HepG2 (cell line): Measurements from ENCODE around the gene YWHAH. TPM values are rescaled to one million over a fixed set of nuclear protein-coding genes. Genes with fewer than 3 reads are reported as not detected.
A peak's percentile ranks its signal among the peaks of the same experiment; 100 is the strongest.

Experiments
- ATAC-seq: fragments of 200-7000 bp; cut with Tn5 transposase; 3 replicates; pipeline ENCODE4 v1.9.1; 2020; ENCODE audit warnings: mild to moderate bottlenecking, moderate library complexity
- BruUV-seq: library from RNA; stranded (reverse); fragments of 400-500 nt; replicated peaks from 2 replicates; lab custom pipeline; 2021; lab: Mats Ljungman, UMichigan
- CTCF ChIA-PET: fragments of 300-600 bp; formaldehyde crosslinking; extraction: SDS; loops from one replicate; lab custom pipeline; 2021; ENCODE audit warnings: low total read pairs, inconsistent platforms, low intra/inter-chr PET ratio; lab: Yijun Ruan, JAX
- POLR2A ChIA-PET: fragments of 350-600 bp; sonication (Branson Sonifier 250); formaldehyde crosslinking; loops from one replicate; lab custom pipeline; 2020; ENCODE audit warnings: antibody characterized with exemption, inconsistent platforms; lab: Yijun Ruan, JAX
- DNase-seq: peaks from one replicate; pipeline ENCODE4 v3.0.0-alpha.2; 2015; ENCODE audit warnings: low spot score
- FAIRE-seq: peaks from 3 replicates; lab custom pipeline; 2011; peaks lifted over from hg19 to GRCh38; lab: Jason Lieb, UNC
- H2AFZ ChIP-seq: one replicate; pipeline ENCODE4 v1.6.1; 2011; ENCODE audit warnings: low read length, inconsistent platforms
- H3K27ac ChIP-seq: fragments of 300-600 bp; 3 replicates; pipeline ENCODE4 v1.8.0; 2011; ENCODE audit warnings: mixed run types, mild to moderate bottlenecking, mixed read lengths, low read length, inconsistent platforms; ENCODE audit not compliant: insufficient read depth; ENCODE audit errors: extremely low read length
- H3K27me3 ChIP-seq, 2 experiments: fragments of 200-600 bp in 1 of 2; 2 replicates in 1 of 2; 3 replicates in 1 of 2; pipeline versions ENCODE4 v1.6.0 to v1.8.0; 2011; ENCODE audit warnings: low read length in 2 of 2, mild to moderate bottlenecking in 2 of 2, moderate library complexity in 2 of 2, inconsistent platforms in 1 of 2; ENCODE audit not compliant: insufficient read depth in 2 of 2, control insufficient read depth in 1 of 2
- H3K36me3 ChIP-seq, 2 experiments: fragments of 200-600 bp in 1 of 2; replicated peaks in 1 of 2; 2 replicates in 1 of 2; 3 replicates in 1 of 2; pipeline versions ENCODE4 v1.5.1 to v1.8.0; 2011; ENCODE audit warnings: low read length in 2 of 2, inconsistent platforms in 1 of 2; ENCODE audit not compliant: insufficient read depth in 2 of 2, control insufficient read depth in 1 of 2
- H3K4me1 ChIP-seq: 2 replicates; pipeline ENCODE4 v1.5.1; 2012; ENCODE audit warnings: low read length, inconsistent platforms; ENCODE audit not compliant: insufficient read depth
- H3K4me2 ChIP-seq: 2 replicates; pipeline ENCODE4 v1.6.0; 2011; ENCODE audit warnings: low read depth, low read length, inconsistent platforms
- H3K4me3 ChIP-seq, 3 experiments: fragments of 200-600 bp in 1 of 3; sonication (generic), shearing (Covaris generic) in 1 of 3; replicated peaks in 1 of 3; 2 replicates each; pipeline ENCODE4 v1.5.1; 2011 to 2016; ENCODE audit warnings: low read length in 3 of 3, inconsistent platforms in 2 of 3, low read depth in 2 of 3, mild to moderate bottlenecking in 2 of 3, control low read depth in 1 of 3, mixed read lengths in 1 of 3; ENCODE audit not compliant: insufficient read depth in 1 of 3
- H3K79me2 ChIP-seq: one replicate; pipeline ENCODE4 v1.6.1; 2011; ENCODE audit warnings: low read length, inconsistent platforms; ENCODE audit not compliant: insufficient read depth
- H3K9ac ChIP-seq: 2 replicates; pipeline ENCODE4 v1.6.0; 2011; ENCODE audit warnings: mild to moderate bottlenecking, low read depth, low read length, inconsistent platforms; ENCODE audit not compliant: insufficient read depth
- H3K9me3 ChIP-seq: 2 replicates; pipeline ENCODE4 v1.5.1; 2012; ENCODE audit warnings: mild to moderate bottlenecking, low read length
- H4K20me1 ChIP-seq: 2 replicates; pipeline ENCODE4 v1.6.0; 2011; ENCODE audit warnings: inconsistent platforms, mild to moderate bottlenecking, low read length, moderate library complexity; ENCODE audit not compliant: insufficient read depth
- CHD4 ChIP-seq: fragments of 200-600 bp; sonication (generic); IDR thresholded peaks from 2 replicates; pipeline ENCODE4 v1.7.0; 2017; ENCODE audit warnings: mild to moderate bottlenecking, low read length, borderline replicate concordance
- KDM1A ChIP-seq: IDR thresholded peaks from 2 replicates; pipeline ENCODE4 v1.6.1; 2016; ENCODE audit warnings: missing compliant biosample characterization
- MTA1 ChIP-seq: sonication (generic); formaldehyde crosslinking; IDR thresholded peaks from 2 replicates; pipeline ENCODE4 v1.4.0; 2020; ENCODE audit warnings: missing genetic modification reagents, mild to moderate bottlenecking, borderline replicate concordance
- NPAS2 ChIP-seq: sonication (generic); formaldehyde crosslinking; IDR thresholded peaks from 2 replicates; pipeline ENCODE4 v1.8.0; 2022; ENCODE audit warnings: mild to moderate bottlenecking, missing genetic modification reagents, borderline replicate concordance
- NR3C1 ChIP-seq: sonication (generic); formaldehyde crosslinking; IDR thresholded peaks from 2 replicates; pipeline ENCODE4 v1.4.0; 2020; ENCODE audit warnings: missing genetic modification reagents
- PPARG ChIP-seq: conservative IDR thresholded peaks from 2 replicates; pipeline ENCODE4 v1.6.1; 2016; ENCODE audit warnings: missing biosample characterization, missing genetic modification reagents
- REPIN1 ChIP-seq: sonication (generic); formaldehyde crosslinking; IDR thresholded peaks from 2 replicates; pipeline ENCODE4 v1.8.0; 2022; ENCODE audit warnings: missing genetic modification reagents, low read depth, mild to moderate bottlenecking, borderline replicate concordance
- SIX4 ChIP-seq: sonication (generic); formaldehyde crosslinking; IDR thresholded peaks from 2 replicates; pipeline ENCODE4 v1.4.0; 2020; ENCODE audit warnings: missing genetic modification reagents
- ZNF720 ChIP-seq: sonication (generic); formaldehyde crosslinking; IDR thresholded peaks from 2 replicates; pipeline ENCODE4 v1.4.0; 2020; ENCODE audit warnings: missing genetic modification reagents
- ZNF780A ChIP-seq: sonication (generic); formaldehyde crosslinking; IDR thresholded peaks from 2 replicates; pipeline ENCODE4 v1.8.0; 2022; ENCODE audit warnings: mild to moderate bottlenecking, missing genetic modification reagents, moderate library complexity
- WGBS: methylation state at CpG from one replicate; pipeline ENCODE4 v1.1.6; 2017; ENCODE audit warnings: low lambda C conversion rate; 5-methylcytosine and 5-hydroxymethylcytosine counted together
- in situ Hi-C: cut with HindIII; loops from 2 replicates; pipeline ENCODE4 v1.10.0; 2017; ENCODE audit warnings: low pct_unique_long_range_greater_than_20kb; ENCODE audit not compliant: extremely low pct_ligation_motif_present
- intact Hi-C: fragments of 100-400 bp; cut with micrococcal nuclease; formaldehyde crosslinking; loops from one replicate; pipeline ENCODE4 v1.10.0; 2022; ENCODE audit not compliant: unreplicated experiment
- polyA plus RNA-seq, 8 experiments: library from polyadenylated mRNA; depleted of rRNA in 3 of 8; stranded (reverse) in 7 of 8; unstranded in 1 of 8; fragments of >200 nt; fragmentation: Illumina TruSeq in 4 of 8; extraction: Trizol in 4 of 8; gene quantifications; 2 replicates each; pipeline versions ENCODE4 v1.2.1 to v1.2.3, GENCODE V29; 2011 to 2016; ENCODE audit warnings: low read depth in 4 of 8, missing spikeins in 1 of 8, mixed read lengths in 1 of 8; ENCODE audit not compliant: insufficient read depth in 1 of 8
- total RNA-seq, 5 experiments: library from RNA; depleted of rRNA; stranded (reverse); fragments of >200 nt; fragmentation: Illumina TruSeq; extraction: Trizol; gene quantifications; 2 replicates each; pipeline ENCODE4 v1.2.3, GENCODE V29; 2016; ENCODE audit warnings: low read depth in 1 of 5
- TF ChIP-seq, protein P1 (sequence below), 2 experiments: sonication (generic) in 1 of 2; formaldehyde crosslinking in 1 of 2; IDR thresholded peaks; 2 replicates each; pipeline versions ENCODE4 v1.4.0 to v1.6.1; 2016 to 2020; ENCODE audit warnings: borderline replicate concordance in 1 of 2, low read depth in 1 of 2, mild to moderate bottlenecking in 1 of 2, missing genetic modification reagents in 1 of 2
- TF ChIP-seq, protein P2 (sequence below): sonication (generic); formaldehyde crosslinking; IDR thresholded peaks from 2 replicates; pipeline ENCODE4 v1.4.0; 2020; ENCODE audit warnings: missing genetic modification reagents, borderline replicate concordance

YWHAH gene
- total and polyA plus RNA-seq, 2 of the 13 experiments (the other 11 are each of a cell fraction or from before 2014, with no cell fraction given): 35.6 to 92.7 TPM

DNA sequence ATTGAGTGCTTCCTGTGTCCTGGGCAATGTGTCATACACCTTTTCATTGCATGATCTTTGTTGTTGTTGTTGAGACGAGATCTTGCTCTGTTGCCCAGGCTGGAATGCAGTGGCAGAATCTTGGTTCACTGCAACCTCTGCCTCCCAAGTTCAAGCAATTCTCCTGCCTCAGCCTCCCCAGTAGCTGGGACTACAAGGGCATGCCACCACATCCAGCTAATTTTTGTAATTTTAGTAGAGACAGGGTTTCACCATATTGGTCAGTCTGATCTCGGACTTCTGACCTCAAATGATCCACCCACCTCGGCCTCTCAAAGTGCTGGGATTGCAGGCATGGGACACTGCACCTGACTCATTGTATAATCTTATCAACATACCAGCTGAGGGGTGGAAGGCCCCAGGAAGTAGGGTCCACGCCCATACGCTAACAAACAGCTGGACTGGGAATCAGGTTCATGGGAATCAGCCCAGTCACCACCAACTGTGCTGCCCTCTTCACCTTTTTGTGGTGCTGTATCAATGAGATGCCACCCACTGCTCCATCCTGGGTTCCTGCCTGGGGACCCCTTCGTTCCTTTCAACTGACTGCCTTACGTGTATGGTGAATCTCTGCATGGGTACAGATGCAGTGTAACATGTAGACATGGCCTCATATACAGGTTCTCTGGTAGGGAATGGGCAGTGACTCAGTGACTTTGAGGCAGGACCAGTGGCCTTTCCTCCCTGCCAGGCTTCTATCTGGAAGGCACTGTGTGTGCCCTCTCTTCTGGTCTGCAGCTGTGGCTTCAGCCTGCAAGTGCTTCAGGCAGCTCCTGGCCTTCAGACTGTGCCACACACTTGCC lies 32.5 kb upstream of the YWHAH start (continued):
- TF ChIP-seq MTA1: 0 out of 2 replicates have a peak, but pooled peaks have one; percentile 53

DNA sequence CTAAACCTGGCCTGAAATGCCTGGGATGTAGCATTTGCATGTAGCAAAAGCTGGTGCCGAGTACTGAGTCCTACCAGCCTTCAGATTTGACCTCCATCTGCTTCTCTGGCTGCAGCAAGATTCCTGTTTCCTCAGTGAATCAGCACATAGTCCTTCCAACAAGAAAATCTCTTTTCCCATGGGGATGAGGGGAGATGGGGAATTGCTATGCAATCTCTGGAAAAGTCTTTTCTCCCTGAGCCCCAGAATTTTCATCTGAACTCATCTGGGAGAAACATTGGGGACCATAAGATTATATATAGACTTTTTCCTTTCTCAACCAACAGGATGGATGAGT lies 32.0 kb upstream of the YWHAH start:
- no peak for FAIRE-seq
- in situ Hi-C loops (no loop called here), intact Hi-C loops (no loop called here)
- no TSS peak for BruUV-seq
- H3K27ac ChIP-seq: peak overlapping the region; percentile 39
- H3K4me2 ChIP-seq: peak overlapping the region; percentile 64
- no peaks in the 10 kb centered on the region for H3K79me2 ChIP-seq
- H3K4me3 ChIP-seq: no peak overlapping the region
- no peaks in the 10 kb centered on the region for H3K36me3 ChIP-seq
- peaks cover 62% of the 10 kb centered on the region for H3K4me1 ChIP-seq
- no peaks in the 10 kb centered on the region for H4K20me1 ChIP-seq
- CTCF ChIA-PET: no interaction called here
- POLR2A ChIA-PET: interaction anchor here (1.0 to 1.2 kb wide), 3 partner anchors 14 to 159 kb away, joined by 3 to 4 read pairs (median 4); partner anchors contain the start of gene DEPDC5
- no peaks in the 10 kb centered on the region; a peak in 1 of 5 replicates for H3K27me3 ChIP-seq
- DNase-seq: no peak
- TF ChIP-seq, protein P1, sequence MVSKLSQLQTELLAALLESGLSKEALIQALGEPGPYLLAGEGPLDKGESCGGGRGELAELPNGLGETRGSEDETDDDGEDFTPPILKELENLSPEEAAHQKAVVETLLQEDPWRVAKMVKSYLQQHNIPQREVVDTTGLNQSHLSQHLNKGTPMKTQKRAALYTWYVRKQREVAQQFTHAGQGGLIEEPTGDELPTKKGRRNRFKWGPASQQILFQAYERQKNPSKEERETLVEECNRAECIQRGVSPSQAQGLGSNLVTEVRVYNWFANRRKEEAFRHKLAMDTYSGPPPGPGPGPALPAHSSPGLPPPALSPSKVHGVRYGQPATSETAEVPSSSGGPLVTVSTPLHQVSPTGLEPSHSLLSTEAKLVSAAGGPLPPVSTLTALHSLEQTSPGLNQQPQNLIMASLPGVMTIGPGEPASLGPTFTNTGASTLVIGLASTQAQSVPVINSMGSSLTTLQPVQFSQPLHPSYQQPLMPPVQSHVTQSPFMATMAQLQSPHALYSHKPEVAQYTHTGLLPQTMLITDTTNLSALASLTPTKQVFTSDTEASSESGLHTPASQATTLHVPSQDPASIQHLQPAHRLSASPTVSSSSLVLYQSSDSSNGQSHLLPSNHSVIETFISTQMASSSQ (IDR thresholded peaks at IDR 0.05; ENCODE audit: low read depth): no peak
- TF ChIP-seq, protein P1 (CRISPR knock-in tag; IDR thresholded peaks at IDR 0.05; ENCODE audit: borderline replicate concordance): no peak
- TF ChIP-seq REPIN1 (CRISPR knock-in tag) (no peak), CHD4 (no peak), ZNF780A (CRISPR knock-in tag) (no peak), KDM1A (CRISPR knock-in tag) (no peak), PPARG (CRISPR knock-in tag) (no peak), NPAS2 (CRISPR knock-in tag) (no peak), NR3C1 (no peak), SIX4 (CRISPR knock-in tag) (no peak), ZNF720 (CRISPR knock-in tag) (no peak)
- TF ChIP-seq, protein P2, sequence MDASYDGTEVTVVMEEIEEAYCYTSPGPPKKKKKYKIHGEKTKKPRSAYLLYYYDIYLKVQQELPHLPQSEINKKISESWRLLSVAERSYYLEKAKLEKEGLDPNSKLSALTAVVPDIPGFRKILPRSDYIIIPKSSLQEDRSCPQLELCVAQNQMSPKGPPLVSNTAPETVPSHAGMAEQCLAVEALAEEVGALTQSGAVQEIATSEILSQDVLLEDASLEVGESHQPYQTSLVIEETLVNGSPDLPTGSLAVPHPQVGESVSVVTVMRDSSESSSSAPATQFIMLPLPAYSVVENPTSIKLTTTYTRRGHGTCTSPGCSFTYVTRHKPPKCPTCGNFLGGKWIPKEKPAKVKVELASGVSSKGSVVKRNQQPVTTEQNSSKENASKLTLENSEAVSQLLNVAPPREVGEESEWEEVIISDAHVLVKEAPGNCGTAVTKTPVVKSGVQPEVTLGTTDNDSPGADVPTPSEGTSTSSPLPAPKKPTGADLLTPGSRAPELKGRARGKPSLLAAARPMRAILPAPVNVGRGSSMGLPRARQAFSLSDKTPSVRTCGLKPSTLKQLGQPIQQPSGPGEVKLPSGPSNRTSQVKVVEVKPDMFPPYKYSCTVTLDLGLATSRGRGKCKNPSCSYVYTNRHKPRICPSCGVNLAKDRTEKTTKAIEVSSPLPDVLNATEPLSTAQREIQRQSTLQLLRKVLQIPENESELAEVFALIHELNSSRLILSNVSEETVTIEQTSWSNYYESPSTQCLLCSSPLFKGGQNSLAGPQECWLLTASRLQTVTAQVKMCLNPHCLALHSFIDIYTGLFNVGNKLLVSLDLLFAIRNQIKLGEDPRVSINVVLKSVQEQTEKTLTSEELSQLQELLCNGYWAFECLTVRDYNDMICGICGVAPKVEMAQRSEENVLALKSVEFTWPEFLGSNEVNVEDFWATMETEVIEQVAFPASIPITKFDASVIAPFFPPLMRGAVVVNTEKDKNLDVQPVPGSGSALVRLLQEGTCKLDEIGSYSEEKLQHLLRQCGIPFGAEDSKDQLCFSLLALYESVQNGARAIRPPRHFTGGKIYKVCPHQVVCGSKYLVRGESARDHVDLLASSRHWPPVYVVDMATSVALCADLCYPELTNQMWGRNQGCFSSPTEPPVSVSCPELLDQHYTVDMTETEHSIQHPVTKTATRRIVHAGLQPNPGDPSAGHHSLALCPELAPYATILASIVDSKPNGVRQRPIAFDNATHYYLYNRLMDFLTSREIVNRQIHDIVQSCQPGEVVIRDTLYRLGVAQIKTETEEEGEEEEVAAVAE (CRISPR knock-in tag): no peak
- TF ChIP-seq, all 625 proteins: peak for 0
- Histone ChIP-seq H2AFZ (no peak overlapping the region), H3K9ac (no peak overlapping the region), H3K9me3 (no peaks in the 10 kb centered on the region)
- 0% methylated on average over 1 of the region's 1 CpG for WGBS
- ATAC-seq: no peak
